Measurements from ENCODE around the gene METTL25B.

DNA sequence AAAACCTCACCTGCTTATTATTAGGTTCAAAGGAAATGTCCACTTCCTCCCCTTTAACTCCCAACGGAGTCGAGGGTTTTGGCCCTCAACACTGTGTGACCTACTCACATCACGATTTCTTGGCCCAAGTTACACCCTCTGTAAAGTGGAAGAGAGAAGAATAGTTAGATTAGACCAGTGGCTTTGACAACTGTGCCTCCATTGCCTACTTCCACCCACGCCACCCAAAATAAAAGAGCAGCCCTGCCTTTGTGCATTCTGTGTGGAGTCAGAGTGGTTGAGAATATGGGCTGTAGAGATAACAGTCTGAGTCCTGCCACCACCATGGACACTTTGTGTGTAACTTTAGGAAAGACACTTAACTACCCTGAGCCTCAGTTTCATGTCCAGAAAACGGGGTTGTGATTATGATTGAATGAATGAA is 27.3 kb downstream of the METTL25B start:
- TF ChIP-seq, protein P1, sequence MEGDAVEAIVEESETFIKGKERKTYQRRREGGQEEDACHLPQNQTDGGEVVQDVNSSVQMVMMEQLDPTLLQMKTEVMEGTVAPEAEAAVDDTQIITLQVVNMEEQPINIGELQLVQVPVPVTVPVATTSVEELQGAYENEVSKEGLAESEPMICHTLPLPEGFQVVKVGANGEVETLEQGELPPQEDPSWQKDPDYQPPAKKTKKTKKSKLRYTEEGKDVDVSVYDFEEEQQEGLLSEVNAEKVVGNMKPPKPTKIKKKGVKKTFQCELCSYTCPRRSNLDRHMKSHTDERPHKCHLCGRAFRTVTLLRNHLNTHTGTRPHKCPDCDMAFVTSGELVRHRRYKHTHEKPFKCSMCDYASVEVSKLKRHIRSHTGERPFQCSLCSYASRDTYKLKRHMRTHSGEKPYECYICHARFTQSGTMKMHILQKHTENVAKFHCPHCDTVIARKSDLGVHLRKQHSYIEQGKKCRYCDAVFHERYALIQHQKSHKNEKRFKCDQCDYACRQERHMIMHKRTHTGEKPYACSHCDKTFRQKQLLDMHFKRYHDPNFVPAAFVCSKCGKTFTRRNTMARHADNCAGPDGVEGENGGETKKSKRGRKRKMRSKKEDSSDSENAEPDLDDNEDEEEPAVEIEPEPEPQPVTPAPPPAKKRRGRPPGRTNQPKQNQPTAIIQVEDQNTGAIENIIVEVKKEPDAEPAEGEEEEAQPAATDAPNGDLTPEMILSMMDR (IDR thresholded peaks at IDR 0.05) = no peak
- TF ChIP-seq POLR2A (IDR thresholded peaks at IDR 0.05) = no peak

All from uterus (tissue), 2 donors.